RKO (cell line): ENCODE data around the gene NKIRAS1.
"Not testable (repeated sequence)": the region's sequence is repeated elsewhere in the genome, so short reads cannot be mapped to it uniquely, and the experiment has no call there.

ENCODE experiments used
- DNase-seq: peaks from one replicate; pipeline ENCODE4 v3.0.0-alpha.2; 2016; ENCODE audit warnings: low spot score

The NKIRAS1 gene

DNA sequence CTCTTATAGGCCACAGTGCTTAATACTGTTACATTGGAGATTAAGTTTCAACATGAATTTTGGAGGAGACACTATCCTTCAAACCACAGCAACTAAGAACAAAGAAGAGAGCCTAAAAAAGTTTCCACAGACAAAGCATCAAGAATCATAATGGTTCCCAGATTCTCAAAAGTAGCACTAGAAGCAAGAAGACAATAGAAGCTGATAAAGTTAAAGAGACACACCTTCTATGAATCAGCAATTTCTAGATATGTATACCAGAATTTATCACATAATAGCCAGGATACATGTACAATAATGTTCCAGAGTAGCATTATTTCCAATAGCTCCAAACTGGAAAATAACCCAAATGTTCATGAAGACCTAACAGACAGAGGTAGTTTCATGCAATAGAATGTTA, 12.2 kb downstream of the NKIRAS1 start:
- no peak for DNase-seq

GRCh38 chr3:23900744-23901143, 16.0 kb downstream of the NKIRAS1 start:
- DNase-seq = no peak

DNA sequence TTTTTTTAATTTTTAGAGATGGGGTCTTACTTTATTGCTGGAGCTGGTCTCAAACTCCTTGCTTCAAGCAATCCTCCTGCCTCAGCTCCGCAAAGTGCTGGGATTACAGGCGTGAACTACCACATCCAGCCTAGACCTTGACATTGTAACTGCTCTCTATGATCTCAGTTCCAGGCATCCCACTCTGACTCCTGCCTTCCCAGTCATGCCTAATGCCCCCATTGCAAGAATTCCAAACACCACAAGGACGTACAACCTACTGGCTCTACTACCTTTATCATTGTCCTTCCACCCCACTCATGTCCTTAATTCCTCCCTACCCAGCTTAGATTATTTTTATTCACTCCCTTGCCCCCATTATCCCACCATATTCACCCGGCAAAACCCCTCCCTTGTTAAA, 21.6 kb downstream of the NKIRAS1 start:
- DNase-seq = no peak

- DNase-seq = no peak
Observed at GRCh38 chr3:23894254-23895061, 22.3 kb downstream of the NKIRAS1 start.

GRCh38 chr3:23889950-23890349, 26.8 kb downstream of the NKIRAS1 start:
- DNase-seq = no peak

- DNase-seq = no peak
Observed at GRCh38 chr3:23889386-23889785, 27.4 kb downstream of the NKIRAS1 start.

- peak; percentile 55 for DNase-seq
Observed at GRCh38 chr3:23888617-23889228, 28.1 kb downstream of the NKIRAS1 start.

DNA sequence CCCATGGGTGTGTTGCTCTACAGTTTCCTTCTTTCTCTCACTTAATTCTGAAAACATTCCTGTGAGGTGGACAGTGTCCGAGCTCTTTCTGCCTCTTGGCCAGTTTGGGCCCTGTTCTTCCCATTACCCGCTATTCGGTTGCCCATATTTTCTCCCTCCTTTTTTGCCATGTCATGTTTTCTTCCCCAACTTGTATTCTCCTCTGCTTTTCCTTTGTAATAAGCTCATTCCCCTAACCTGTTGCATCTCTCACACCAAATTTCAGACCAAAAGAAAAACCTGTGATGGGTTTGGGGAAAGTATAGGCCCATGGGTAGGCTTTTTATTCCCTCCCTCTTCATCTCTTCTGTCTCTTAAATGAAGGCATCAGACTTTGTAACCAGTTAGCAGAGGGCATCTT, 30.5 kb downstream of the NKIRAS1 start:
- no peak for DNase-seq

DNA sequence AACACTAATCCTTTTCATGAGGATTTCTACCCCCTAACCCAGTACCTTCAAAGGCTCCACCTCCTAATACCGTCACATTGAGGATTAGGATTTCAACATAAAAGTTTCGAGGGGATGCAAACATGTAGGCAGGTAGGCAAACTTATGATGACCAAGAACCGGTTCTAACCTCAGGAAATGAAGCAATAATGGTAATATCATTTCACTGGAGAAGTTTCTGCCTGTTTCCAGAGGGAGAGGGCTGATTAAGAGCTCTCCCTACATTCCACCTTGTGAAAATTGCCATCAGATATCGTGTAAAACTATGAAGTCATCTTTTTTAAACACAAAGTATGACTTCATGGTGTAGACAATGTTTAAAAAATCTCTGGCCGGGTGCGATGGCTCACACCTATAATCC, 31.6 kb downstream of the NKIRAS1 start:
- no peak for DNase-seq

DNA sequence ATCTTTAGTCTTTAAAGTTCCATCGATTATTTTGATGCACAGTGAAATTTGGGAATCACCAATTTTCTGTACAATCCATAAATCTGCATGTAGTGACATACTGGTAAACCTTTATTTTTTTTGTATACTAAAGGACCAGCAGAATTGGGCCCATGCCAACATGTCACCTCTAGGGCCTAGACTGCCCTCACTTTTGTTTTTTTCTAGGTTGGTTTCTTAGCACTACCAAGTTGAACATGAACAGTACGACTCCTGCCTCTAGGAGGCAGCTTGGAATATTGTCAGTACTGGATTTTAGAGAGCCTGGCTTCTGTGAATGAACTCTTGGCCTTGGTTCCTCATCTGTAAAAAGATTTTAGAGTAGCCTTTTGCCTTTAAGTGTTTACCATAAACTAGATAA, 32.3 kb downstream of the NKIRAS1 start:
- peak; percentile 29 for DNase-seq

GRCh38 chr3:23882487-23882918, 34.3 kb downstream of the NKIRAS1 start:
- no peak for DNase-seq

DNA sequence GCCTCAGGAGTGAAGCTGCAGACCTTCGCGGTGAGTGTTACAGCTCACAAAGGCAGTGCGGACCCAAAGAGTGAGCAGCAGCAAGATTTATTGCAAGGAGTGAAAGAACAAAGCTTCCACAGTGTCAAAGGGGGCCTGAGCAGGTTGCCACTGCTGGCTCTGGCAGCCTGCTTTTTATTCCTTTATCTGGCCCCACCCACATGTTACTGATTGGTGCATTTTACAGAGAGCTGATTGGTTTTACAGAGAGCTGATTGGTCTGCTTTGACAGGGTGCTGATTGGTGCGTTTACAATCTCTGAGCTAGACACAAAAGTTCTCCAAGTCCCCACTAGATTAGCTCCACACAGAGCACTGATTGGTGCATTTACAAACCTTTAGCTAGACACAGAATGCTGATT, 34.8 kb downstream of the NKIRAS1 start:
- not testable (repeated sequence) for DNase-seq

GRCh38 chr3:23880703-23881339, 36.0 kb downstream of the NKIRAS1 start:
- DNase-seq = no peak

- no peak for DNase-seq
Observed at GRCh38 chr3:23879485-23879884, 37.3 kb downstream of the NKIRAS1 start.

- no peak for DNase-seq
Observed at GRCh38 chr3:23877329-23877980, 39.3 kb downstream of the NKIRAS1 start.

DNA sequence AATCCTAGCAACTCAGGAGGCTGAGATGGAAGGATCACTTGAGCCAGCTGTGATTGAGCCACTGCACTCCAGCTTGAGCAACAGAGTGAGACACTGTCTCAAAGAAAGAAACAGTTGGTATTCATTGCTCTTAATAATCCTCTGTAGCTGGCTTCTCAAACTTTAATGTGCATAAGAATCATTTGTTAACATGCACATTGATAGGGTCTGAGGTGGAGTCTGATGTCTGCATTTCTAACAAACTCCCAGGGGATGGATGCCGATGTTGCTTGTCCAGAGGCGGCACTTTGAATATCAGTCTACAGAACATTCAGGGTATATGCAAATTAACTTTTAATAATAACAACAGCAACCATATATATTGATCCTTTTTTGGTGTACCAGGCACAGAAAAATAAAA, 39.9 kb downstream of the NKIRAS1 start:
- no peak for DNase-seq

GRCh38 chr3:23875113-23875725, 41.6 kb downstream of the NKIRAS1 start:
- DNase-seq = no peak

- DNase-seq = no peak
Observed at GRCh38 chr3:23874359-23875112, 42.3 kb downstream of the NKIRAS1 start.

DNA sequence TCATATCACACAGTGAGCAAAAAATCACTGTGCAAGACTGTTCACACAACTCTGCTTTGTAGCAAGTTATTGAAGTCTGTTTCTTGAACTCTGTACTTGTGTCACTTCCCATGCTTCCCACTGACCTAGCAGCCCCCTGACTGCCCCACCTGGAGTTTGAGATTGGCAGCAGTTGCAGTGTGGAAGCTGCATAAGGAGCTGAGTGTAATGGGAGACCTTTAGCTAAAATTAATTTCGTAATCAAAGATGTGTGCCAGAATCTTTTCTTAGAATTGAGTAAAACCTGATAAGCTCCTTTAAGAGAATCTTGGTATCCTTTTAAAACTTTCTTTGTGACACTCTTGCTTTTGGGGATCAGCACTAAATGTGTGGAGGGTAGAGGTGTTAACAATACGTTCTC, 42.8 kb downstream of the NKIRAS1 start:
- DNase-seq = no peak

DNA sequence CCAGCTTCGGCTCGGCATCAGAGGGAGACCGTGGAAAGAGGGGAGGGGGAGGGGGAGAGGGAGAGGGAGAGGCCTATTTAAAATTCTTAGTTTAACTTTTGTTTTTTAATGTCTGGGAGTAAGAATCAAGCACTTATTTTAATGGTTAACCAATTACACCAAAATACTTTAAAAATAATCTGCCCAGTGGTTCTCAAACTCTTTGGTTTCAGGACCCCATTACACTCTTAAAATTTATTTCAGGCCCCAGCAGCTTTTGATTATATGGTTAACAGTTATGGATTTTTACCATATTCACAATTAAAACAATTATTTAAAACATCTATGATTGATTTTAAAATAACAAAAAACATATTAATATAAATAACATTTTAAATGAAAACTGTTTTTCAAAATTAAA, 44.5 kb downstream of the NKIRAS1 start:
- no peak for DNase-seq

- DNase-seq = not testable (repeated sequence)
Observed at GRCh38 chr3:23871361-23871760, 45.4 kb downstream of the NKIRAS1 start.

DNA sequence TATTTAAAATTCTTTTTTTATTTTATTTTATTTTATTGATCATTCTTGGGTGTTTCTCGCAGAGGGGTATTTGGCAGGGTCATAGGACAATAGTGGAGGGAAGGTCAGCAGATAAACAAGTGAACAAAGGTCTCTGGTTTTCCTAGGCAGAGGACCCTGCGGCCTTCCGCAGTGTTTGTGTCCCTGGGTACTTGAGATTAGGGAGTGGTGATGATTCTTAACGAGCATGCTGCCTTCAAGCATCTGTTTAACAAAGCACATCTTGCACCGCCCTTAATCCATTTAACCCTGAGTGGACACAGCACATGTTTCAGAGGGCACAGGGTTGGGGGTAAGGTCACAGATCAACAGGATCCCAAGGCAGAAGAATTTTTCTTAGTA, 46.1 kb downstream of the NKIRAS1 start:
- DNase-seq = not testable (repeated sequence)
